Transverse colon (tissue), 4 donors: ENCODE data around the gene CD226. TPM values are rescaled to one million over a fixed set of nuclear protein-coding genes. Genes with fewer than 3 reads are reported as not detected.

Experiments
- DNase-seq: peaks from one replicate; pipeline ENCODE4 v3.0.0-alpha.2; 2019
- H3K27ac ChIP-seq, 4 donors: fragments of 200-600 bp; sonication (generic); 2 replicates each; pipeline ENCODE4 v1.5.1; 2016 to 2018; ENCODE audit warnings: inconsistent platforms in 4 of 4
- H3K27me3 ChIP-seq: fragments of 200-600 bp; sonication (generic); 2 replicates; pipeline ENCODE4 v1.5.1; 2017; ENCODE audit warnings: inconsistent platforms
- H3K36me3 ChIP-seq, 4 donors: fragments of 200-600 bp; sonication (generic); 2 replicates each; pipeline ENCODE4 v1.5.1; 2017 to 2019; ENCODE audit warnings: inconsistent platforms in 4 of 4
- H3K4me1 ChIP-seq, 4 donors: fragments of 200-600 bp; sonication (generic); 2 replicates each; pipeline ENCODE4 v1.5.1; 2017 to 2020; ENCODE audit warnings: inconsistent platforms in 4 of 4
- H3K4me3 ChIP-seq, 4 donors: fragments of 200-600 bp; sonication (generic); 1 replicate in 1 of 4; 2 replicates in 3 of 4; pipeline versions ENCODE4 v1.5.1 to v1.6.1; 2017 to 2019; ENCODE audit warnings: inconsistent platforms in 4 of 4
- H3K9me3 ChIP-seq, 2 donors: fragments of 200-600 bp; sonication (generic); 2 replicates each; pipeline ENCODE4 v1.5.1; 2017 to 2019; ENCODE audit warnings: inconsistent platforms in 2 of 2
- CTCF ChIP-seq, 5 experiments: fragments of 200-600 bp in 3 of 5; fragments of 450-650 bp in 2 of 5; sonication (generic) in 3 of 5; IDR thresholded peaks; 1 replicate in 2 of 5; 2 replicates in 3 of 5; pipeline ENCODE4 v1.5.1; 2016 to 2017; ENCODE audit warnings: antibody characterized with exemption in 5 of 5, inconsistent platforms in 3 of 5, mild to moderate bottlenecking in 2 of 5, moderate library complexity in 1 of 5
- EP300 ChIP-seq: sonication (generic); formaldehyde crosslinking; IDR thresholded peaks from one replicate; pipeline ENCODE4 v1.6.1; 2017; ENCODE audit warnings: antibody characterized with exemption, low read depth
- POLR2A ChIP-seq: fragments of 450-650 bp; IDR thresholded peaks from one replicate; pipeline ENCODE4 v1.6.1; 2016; ENCODE audit warnings: antibody characterized with exemption, mild to moderate bottlenecking, moderate library complexity
- POLR2AphosphoS5 ChIP-seq, 3 donors: sonication (generic); formaldehyde crosslinking; IDR thresholded peaks; one replicate each; pipeline ENCODE4 v1.6.1; 2016; ENCODE audit warnings: antibody characterized with exemption in 3 of 3
- WGBS, 2 donors: methylation state at CpG; one replicate each; pipeline ENCODE4 v1.1.5; 2018; ENCODE audit warnings: low coverage in 1 of 2; 5-methylcytosine and 5-hydroxymethylcytosine counted together
- in situ Hi-C, 4 donors: fragments of 200-750 bp; cut with MboI; loops; one replicate each; pipeline versions ENCODE4 v1.15.0 to v1.15.1; 2017; ENCODE audit warnings: low sequenced_read_pairs in 3 of 4, low pct_ligation_motif_present in 1 of 4, low pct_unique_long_range_greater_than_20kb in 1 of 4
- intact Hi-C: fragments of 100-400 bp; cut with DNase I; formaldehyde crosslinking; loops from one replicate; pipeline ENCODE4 v1.15.1; 2023; ENCODE audit warnings: low total_unique reads
- total RNA-seq, 4 donors: library from RNA; depleted of rRNA; stranded (reverse); fragments of >200 nt; gene quantifications; one replicate each; pipeline ENCODE4 v1.1.0, GENCODE V29; 2016

The CD226 gene
- total RNA-seq, 4 donors from 2014 or later: 0.96 to 16.8 (median 4.0) TPM

DNA sequence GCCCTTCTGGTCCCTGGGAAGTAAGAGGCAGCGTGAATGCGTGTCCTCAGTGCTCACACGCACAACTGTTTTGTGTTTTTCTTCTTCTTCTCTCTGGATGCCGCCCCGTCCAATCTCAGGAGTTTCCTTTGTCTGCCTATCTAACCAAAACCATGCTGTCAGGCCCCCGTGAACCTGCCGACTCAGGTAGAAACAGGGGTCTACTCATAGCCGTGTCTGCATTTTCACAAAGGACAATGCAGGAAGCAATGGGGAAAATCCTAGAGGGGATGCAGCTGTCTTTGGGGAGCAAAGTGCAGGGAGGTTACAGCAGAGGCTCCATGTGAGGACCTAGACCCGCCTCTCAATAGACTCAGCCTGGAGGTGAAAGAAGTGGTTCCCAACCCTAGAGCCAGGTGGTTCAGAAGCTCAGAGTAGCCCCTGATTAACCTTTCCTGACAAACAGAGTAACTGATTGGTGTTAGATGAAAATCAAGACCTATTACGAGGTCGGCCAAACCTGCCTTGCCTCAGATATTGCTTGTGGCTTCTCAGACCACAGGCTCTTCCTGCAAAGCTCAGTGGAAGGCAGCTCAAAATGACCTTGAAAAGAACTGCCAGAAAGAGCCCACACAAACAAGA is 49.3 kb downstream of the CD226 start:
- in situ Hi-C loops (no loop called here), intact Hi-C loops (no loop called here)
- no peaks in the 10 kb centered on the region for H3K27me3 ChIP-seq
- no peaks in the 10 kb centered on the region for H3K36me3 ChIP-seq
- DNase-seq: no peak
- 60 to 64% methylated on average over 8 to 11 of the region's 11 CpGs for WGBS, 2 donors
- TF ChIP-seq POLR2AphosphoS5 (IDR thresholded peaks at IDR 0.05): no peak
- TF ChIP-seq POLR2A: no peak
- TF ChIP-seq CTCF (IDR thresholded peaks at IDR 0.05): no peak
- no peak overlapping the region for H3K4me3 ChIP-seq
- H3K9me3 ChIP-seq: no peaks in the 10 kb centered on the region
- no peak overlapping the region for H3K27ac ChIP-seq
- no peaks in the 10 kb centered on the region for H3K4me1 ChIP-seq

DNA sequence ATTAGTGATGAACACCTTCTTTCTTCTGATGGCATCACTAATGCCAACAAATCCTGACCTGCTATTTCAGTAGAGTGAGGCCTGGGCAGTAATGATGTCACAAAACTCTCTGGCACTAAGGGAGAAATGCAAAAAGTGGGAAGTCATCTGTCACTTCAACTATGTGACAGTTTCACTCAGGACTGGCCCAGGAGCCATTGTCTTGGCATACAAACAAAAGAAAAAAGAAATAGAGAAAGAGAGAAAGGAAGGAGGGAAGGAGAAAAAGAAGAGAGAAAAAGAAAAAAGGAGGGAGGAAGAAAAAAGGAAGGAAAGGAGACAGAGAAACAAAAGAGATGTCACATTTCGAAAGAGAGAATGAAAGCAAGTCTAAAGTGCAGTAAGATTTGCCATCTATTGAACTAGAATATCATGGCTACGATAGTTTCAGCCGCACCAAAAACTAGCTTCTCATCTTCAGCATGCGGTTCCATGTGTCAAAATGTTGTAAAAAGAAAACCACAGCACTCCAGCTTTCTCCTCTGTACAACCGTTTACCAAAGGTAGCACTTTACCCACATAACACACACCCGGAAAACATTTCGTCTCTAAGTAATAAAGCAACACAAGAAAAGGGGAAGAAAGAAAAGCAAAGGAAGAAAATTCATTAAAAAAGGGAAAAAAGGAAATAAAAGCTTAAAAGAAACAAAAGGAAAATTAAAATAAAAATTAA is 50.1 kb downstream of the CD226 start:
- H3K4me3 ChIP-seq: no peak overlapping the region
- no peak for DNase-seq
- no peaks in the 10 kb centered on the region for H3K4me1 ChIP-seq
- no peaks in the 10 kb centered on the region for H3K36me3 ChIP-seq
- intact Hi-C loops (no loop called here), in situ Hi-C loops (no loop called here)
- no peaks in the 10 kb centered on the region for H3K9me3 ChIP-seq
- TF ChIP-seq POLR2AphosphoS5 (IDR thresholded peaks at IDR 0.05): no peak
- no peak for TF ChIP-seq CTCF (IDR thresholded peaks at IDR 0.05)
- TF ChIP-seq EP300: no peak
- no peak for TF ChIP-seq POLR2A
- H3K27ac ChIP-seq: no peak overlapping the region
- 65 to 71% methylated on average over 7 of the region's 7 CpGs for WGBS, 2 donors
- no peaks in the 10 kb centered on the region for H3K27me3 ChIP-seq

GRCh38 chr18:69895066-69896047 is 52.3 kb downstream of the CD226 start:
- intact Hi-C loops (no loop called here), in situ Hi-C loops (no loop called here)
- Histone ChIP-seq H3K27me3 (no peaks in the 10 kb centered on the region), H3K4me1 (no peaks in the 10 kb centered on the region), H3K27ac (no peak overlapping the region), H3K36me3 (no peaks in the 10 kb centered on the region), H3K9me3 (no peaks in the 10 kb centered on the region), H3K4me3 (no peak overlapping the region)
- 86 to 89% methylated on average over 7 to 19 of the region's 19 CpGs for WGBS, 2 donors
- no peak for TF ChIP-seq POLR2AphosphoS5 (IDR thresholded peaks at IDR 0.05)
- TF ChIP-seq EP300: no peak
- no peak for TF ChIP-seq CTCF (IDR thresholded peaks at IDR 0.05)
- TF ChIP-seq POLR2A: no peak
- no peak for DNase-seq

DNA sequence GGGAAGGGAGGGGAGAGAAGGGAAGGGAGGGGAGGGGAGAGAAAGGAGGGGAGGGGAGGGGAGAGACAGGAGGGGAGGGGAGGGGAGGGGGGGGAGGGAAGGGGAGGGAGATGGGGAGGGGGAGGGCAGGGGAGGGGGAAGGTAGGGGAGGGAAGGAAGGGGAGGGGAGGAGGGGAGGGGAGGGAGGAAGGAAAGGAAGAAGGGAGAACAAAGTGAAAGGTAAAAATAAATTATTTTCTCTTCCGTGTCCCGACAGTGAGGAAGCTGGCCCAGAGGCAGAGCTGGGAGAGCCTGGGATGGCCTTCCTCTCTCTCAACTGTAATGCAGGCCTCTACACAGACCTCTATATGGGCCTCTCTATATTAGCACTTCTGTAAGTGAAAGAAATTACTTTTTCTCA is 53.2 kb downstream of the CD226 start:
- Histone ChIP-seq H3K4me3 (no peak overlapping the region), H3K9me3 (no peaks in the 10 kb centered on the region), H3K4me1 (no peaks in the 10 kb centered on the region), H3K36me3 (no peaks in the 10 kb centered on the region), H3K27ac (no peak overlapping the region), H3K27me3 (no peaks in the 10 kb centered on the region)
- no peak for TF ChIP-seq POLR2AphosphoS5 (IDR thresholded peaks at IDR 0.05)
- no peak for TF ChIP-seq POLR2A
- no peak for TF ChIP-seq CTCF (IDR thresholded peaks at IDR 0.05)
- TF ChIP-seq EP300: no peak
- in situ Hi-C loops (no loop called here), intact Hi-C loops (no loop called here)
- no peak for DNase-seq
- 70 to 86% methylated on average over 2 of the region's 2 CpGs for WGBS, 2 donors
